Mucosa of descending colon (tissue), 3 donors: ENCODE results near the gene INTS6L. TPM values are rescaled to one million over a fixed set of nuclear protein-coding genes. Genes with fewer than 3 reads are reported as not detected.
A peak's percentile ranks its signal among the peaks of the same experiment; 100 is the strongest.

ENCODE experiments used
- ATAC-seq: fragments of 200-7000 bp; cut with Tn5 transposase; one replicate; pipeline ENCODE4 v1.9.1; 2020; ENCODE audit warnings: mild to moderate bottlenecking, moderate library complexity
- DNase-seq, 3 donors: peaks; one replicate each; pipeline ENCODE4 v3.0.0-alpha.2; 2020
- H3K36me3 ChIP-seq: fragments of 200-600 bp; one replicate; pipeline ENCODE4 v1.8.0; 2021; ENCODE audit warnings: low read depth, mild to moderate bottlenecking
- H3K4me1 ChIP-seq: fragments of 200-600 bp; one replicate; pipeline ENCODE4 v1.8.0; 2021; ENCODE audit warnings: low read depth, mild to moderate bottlenecking
- H3K4me3 ChIP-seq: fragments of 200-600 bp; one replicate; pipeline ENCODE4 v1.8.0; 2021; ENCODE audit warnings: mild to moderate bottlenecking
- H3K9me3 ChIP-seq: fragments of 200-600 bp; one replicate; pipeline ENCODE4 v1.8.0; 2021; ENCODE audit warnings: mild to moderate bottlenecking
- intact Hi-C, 2 donors: fragments of 100-400 bp; cut with DNase I in 1 of 2; cut with micrococcal nuclease in 1 of 2; formaldehyde crosslinking; loops; one replicate each; pipeline versions ENCODE4 v1.11.0 to v1.11.1; 2022; cut with DNase I, micrococcal nuclease
- total RNA-seq, 3 donors: library from RNA; stranded (reverse); fragmentation: NEBNext Ultra II Directional in 2 of 3; extraction: Animal tissue kit (Norgen Biotek cat#: 25700) in 2 of 3; gene quantifications; one replicate each; pipeline versions ENCODE4 v1.2.1 to v1.2.4, GENCODE V29; 2021 to 2023
- TF ChIP-seq, protein P1 (sequence below): fragments of 200-600 bp; IDR thresholded peaks from one replicate; pipeline ENCODE4 v1.8.0; 2022; ENCODE audit warnings: antibody characterized with exemption, mild to moderate bottlenecking
- donor health status: DM: no; HTN: no; CAD: no; lungs with moderate emphysema.
- donor health status: DM: no; HTN: no; CAD: no.
- donor health status: DM: no; HTN: yes; CAD: no.

The INTS6L gene
- total RNA-seq, 3 donors from 2014 or later = 14.2 to 19.8 (median 15.0) TPM

DNA sequence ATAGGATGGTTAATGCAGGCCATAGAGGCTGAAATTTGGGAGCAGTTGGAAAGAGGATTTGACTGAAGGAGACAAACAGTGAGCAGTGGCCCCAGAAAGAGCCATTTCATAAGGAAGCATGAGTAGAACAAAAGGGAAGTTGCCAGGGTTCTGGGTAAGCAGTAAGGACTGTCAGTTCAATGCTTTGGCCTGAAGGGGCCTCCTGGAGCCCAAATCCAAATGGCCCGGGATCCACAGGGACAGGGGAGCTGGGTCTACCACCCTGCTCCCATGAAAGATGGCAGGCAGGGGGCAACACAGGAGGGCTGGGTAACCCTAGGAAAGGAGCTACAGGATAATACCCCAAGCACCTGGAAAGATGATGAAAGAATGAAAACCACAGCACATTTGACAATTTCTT, 4.1 kb upstream of the INTS6L start:
- no peak overlapping the region for H3K4me3 ChIP-seq
- H3K4me1 ChIP-seq = no peaks in the 10 kb centered on the region
- TF ChIP-seq, protein P1, sequence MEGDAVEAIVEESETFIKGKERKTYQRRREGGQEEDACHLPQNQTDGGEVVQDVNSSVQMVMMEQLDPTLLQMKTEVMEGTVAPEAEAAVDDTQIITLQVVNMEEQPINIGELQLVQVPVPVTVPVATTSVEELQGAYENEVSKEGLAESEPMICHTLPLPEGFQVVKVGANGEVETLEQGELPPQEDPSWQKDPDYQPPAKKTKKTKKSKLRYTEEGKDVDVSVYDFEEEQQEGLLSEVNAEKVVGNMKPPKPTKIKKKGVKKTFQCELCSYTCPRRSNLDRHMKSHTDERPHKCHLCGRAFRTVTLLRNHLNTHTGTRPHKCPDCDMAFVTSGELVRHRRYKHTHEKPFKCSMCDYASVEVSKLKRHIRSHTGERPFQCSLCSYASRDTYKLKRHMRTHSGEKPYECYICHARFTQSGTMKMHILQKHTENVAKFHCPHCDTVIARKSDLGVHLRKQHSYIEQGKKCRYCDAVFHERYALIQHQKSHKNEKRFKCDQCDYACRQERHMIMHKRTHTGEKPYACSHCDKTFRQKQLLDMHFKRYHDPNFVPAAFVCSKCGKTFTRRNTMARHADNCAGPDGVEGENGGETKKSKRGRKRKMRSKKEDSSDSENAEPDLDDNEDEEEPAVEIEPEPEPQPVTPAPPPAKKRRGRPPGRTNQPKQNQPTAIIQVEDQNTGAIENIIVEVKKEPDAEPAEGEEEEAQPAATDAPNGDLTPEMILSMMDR = no peak
- H3K36me3 ChIP-seq = no peaks in the 10 kb centered on the region
- no peak for DNase-seq
- no peak for ATAC-seq
- no peaks in the 10 kb centered on the region for H3K9me3 ChIP-seq
- intact Hi-C loops = no loop called here

DNA sequence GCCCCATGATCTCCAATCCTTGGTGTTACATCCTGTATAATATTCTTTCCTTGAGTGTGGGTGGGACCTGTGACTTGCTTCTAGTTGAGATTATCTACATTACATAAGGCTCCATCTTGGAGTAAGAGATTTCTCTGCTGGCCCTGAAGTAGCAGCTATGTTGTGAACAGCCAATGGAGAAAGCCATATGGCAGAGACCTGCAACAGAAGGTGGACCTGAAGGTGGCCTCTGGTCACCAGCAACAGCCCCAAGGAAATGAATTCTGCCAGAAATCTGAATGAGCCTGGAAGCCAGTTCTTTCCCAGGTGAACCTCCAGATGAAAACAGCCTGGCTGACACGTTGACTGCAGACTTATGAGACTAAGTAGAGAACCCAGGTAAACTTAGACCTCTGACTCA, 2.3 kb upstream of the INTS6L start:
- H3K4me3 ChIP-seq = no peak overlapping the region
- no peaks in the 10 kb centered on the region for H3K9me3 ChIP-seq
- intact Hi-C loops = no loop called here
- DNase-seq (no peak), ATAC-seq (no peak)
- TF ChIP-seq, protein P1 = no peak
- H3K36me3 ChIP-seq = no peaks in the 10 kb centered on the region
- H3K4me1 ChIP-seq = no peaks in the 10 kb centered on the region

DNA sequence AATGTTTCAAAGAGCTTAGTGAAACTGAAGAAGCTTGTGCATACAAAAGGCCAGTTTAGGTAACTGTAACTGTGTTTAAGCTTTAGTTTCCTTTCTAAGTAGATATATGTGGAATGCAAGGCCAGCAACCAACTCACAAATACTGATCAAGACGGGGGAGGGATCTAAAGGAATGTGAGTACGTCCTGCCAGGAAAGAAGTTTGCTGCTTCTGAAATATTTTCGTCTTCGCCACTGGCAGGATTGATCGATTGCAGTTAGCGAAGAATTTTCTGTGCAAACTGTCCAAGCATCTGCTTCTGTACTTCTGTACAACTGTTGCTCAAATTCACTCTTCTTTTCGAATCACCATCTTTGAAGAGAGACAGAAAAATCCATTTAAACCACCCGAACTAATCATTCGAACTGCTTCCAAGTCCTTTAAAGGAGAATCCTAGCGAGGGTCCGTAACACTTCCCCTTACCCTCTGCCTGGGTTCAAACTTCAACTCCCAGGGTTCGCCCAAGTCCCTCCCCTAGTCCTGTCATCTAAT, 373 bp upstream of the INTS6L start:
- Histone ChIP-seq H3K4me3 (no peak overlapping the region), H3K9me3 (no peaks in the 10 kb centered on the region), H3K4me1 (no peaks in the 10 kb centered on the region), H3K36me3 (no peaks in the 10 kb centered on the region)
- ATAC-seq (no peak), DNase-seq (no peak)
- TF ChIP-seq, protein P1 = no peak
- intact Hi-C loops = no loop called here

DNA sequence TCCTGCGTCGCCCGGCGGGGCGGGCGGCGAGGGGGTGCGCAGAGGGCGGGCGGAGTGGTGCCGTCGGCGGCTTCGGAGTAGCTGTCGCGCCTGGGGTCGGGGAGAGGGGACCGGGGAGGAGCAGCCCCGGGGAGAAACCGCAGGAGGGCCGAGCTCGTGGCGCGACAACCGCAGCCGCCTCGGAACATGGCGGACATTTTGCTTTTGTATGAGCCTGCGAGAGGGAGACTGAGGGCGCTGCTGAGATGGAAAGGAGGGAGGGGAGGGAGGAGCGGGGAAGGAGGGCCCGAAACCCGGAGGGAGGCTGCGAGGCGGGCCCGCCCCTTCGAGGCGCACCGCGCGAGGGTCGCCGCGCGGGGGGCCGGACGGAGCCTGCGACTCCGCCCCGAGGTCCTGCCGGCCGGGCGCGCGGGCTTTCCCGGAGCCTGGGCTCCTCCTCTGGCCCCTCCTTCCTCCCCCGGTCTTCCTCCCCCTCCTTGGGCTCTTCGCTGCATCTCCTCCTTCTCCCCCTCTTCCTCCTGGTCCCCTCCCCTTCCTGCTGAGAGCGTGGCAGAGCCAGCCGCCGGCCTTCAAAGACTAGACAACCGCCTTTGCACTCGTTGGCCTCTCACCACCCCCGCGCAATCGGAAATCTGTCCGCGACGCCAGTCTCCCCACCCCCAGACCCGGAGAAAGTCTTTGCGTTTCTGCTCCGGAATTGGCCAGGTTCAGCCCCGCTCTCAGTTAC, 1.1 kb downstream of the INTS6L start:
- peaks cover 2% of the 10 kb centered on the region for H3K4me1 ChIP-seq
- intact Hi-C loops = no loop called here
- H3K4me3 ChIP-seq = peak overlapping the region; percentile 40
- ATAC-seq (peak; percentile 90), DNase-seq (peak; percentile 85 to 92 (median 87))
- H3K9me3 ChIP-seq = no peaks in the 10 kb centered on the region
- TF ChIP-seq, protein P1 = no peak
- H3K36me3 ChIP-seq = no peaks in the 10 kb centered on the region

DNA sequence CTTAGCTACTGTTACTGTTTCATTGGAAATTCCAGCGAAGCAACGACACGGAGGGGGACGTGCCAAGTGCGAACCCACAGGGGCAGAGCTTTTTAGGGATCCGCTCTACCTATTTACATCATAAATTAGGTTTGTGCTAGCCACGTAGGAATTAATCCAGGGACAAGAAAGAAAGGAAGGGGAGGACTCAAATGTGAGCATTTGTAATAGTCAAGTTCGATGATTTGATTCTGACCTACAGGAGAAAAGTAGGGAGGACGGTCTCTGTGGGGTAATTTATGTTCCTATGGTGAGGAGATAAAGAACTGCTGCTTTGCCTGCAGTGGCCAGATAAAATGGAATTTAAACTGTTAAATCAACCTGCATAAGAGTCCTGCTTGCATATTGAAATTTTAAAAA, 1.7 kb downstream of the INTS6L start:
- intact Hi-C loops = no loop called here
- Histone ChIP-seq H3K36me3 (no peaks in the 10 kb centered on the region), H3K4me1 (peaks cover 2% of the 10 kb centered on the region), H3K4me3 (peak overlapping the region; percentile 11), H3K9me3 (no peaks in the 10 kb centered on the region)
- ATAC-seq (no peak), DNase-seq (no peak)
- TF ChIP-seq, protein P1 = no peak
